WTC11 (cell line): ENCODE measurements around the gene C16orf95. TPM values are rescaled to one million over a fixed set of nuclear protein-coding genes. Genes with fewer than 3 reads are reported as not detected.

Source experiments
- ATAC-seq: fragments of 200-7000 bp; cut with Tn5 transposase; 2 replicates; pipeline ENCODE4 v1.10.0; 2021; ENCODE audit warnings: mild to moderate bottlenecking, moderate library complexity
- CTCF ChIA-PET: fragments of 300-600 bp; sonication (Branson Sonifier 250); formaldehyde crosslinking; loops from one replicate; lab custom pipeline; 2021; ENCODE audit warnings: antibody characterized with exemption; lab: Charles Lee
- POLR2A ChIA-PET: fragments of 350-600 bp; sonication (Branson Sonifier 250); formaldehyde crosslinking; loops from one replicate; lab custom pipeline; 2021; ENCODE audit warnings: antibody characterized with exemption; lab: Charles Lee
- DNase-seq: peaks from one replicate; pipeline ENCODE4 v3.0.0; 2021; ENCODE audit warnings: low spot score
- H3K27ac Mint-ChIP-seq: 2 replicates; pipeline ENCODE4 v1.8.0; 2021; ENCODE audit warnings: mixed read lengths
- H3K27me3 Mint-ChIP-seq: 2 replicates; pipeline ENCODE4 v1.8.0; 2021; ENCODE audit warnings: low read depth, mild to moderate bottlenecking, moderate library complexity, mixed read lengths
- H3K36me3 Mint-ChIP-seq: 2 replicates; pipeline ENCODE4 v1.8.0; 2021; ENCODE audit warnings: mixed read lengths
- H3K4me1 Mint-ChIP-seq: 2 replicates; pipeline ENCODE4 v1.8.0; 2022; ENCODE audit warnings: mixed read lengths
- H3K4me3 Mint-ChIP-seq: 2 replicates; pipeline ENCODE4 v1.8.0; 2021; ENCODE audit warnings: mild to moderate bottlenecking, moderate library complexity, mixed read lengths
- H3K9me3 Mint-ChIP-seq: 2 replicates; pipeline ENCODE4 v1.8.0; 2021; ENCODE audit warnings: mixed read lengths
- AR ChIP-seq: fragments of 250-450 bp; sonication (Bioruptor Pico); IDR thresholded peaks from 2 replicates; pipeline ENCODE4 v1.9.0; 2021; ENCODE audit warnings: mild to moderate bottlenecking
- ATF1 ChIP-seq: sonication (generic); formaldehyde crosslinking; IDR thresholded peaks from 2 replicates; pipeline ENCODE4 v1.8.1; 2023; ENCODE audit warnings: mild to moderate bottlenecking, moderate library complexity, missing genetic modification reagents
- CTCF ChIP-seq: fragments of 200-600 bp; IDR thresholded peaks from 2 replicates; pipeline ENCODE4 v1.8.0; 2022; ENCODE audit warnings: antibody characterized with exemption
- E2F1 ChIP-seq: sonication (generic); formaldehyde crosslinking; IDR thresholded peaks from 2 replicates; pipeline ENCODE4 v1.8.0; 2022; ENCODE audit warnings: mild to moderate bottlenecking, missing genetic modification reagents
- E2F4 ChIP-seq: sonication (generic); formaldehyde crosslinking; IDR thresholded peaks from 2 replicates; pipeline ENCODE4 v1.8.1; 2022; ENCODE audit warnings: low read depth, mild to moderate bottlenecking, moderate library complexity, missing genetic modification reagents, borderline replicate concordance
- ELF4 ChIP-seq: sonication (generic); formaldehyde crosslinking; IDR thresholded peaks from 2 replicates; pipeline ENCODE4 v1.8.1; 2022; ENCODE audit warnings: low read depth, mild to moderate bottlenecking, moderate library complexity, missing genetic modification reagents
- IRF1 ChIP-seq: sonication (generic); formaldehyde crosslinking; IDR thresholded peaks from 2 replicates; pipeline ENCODE4 v1.8.0; 2023; ENCODE audit warnings: missing genetic modification reagents
- MXD4 ChIP-seq: fragments of 250-450 bp; sonication (Bioruptor Pico); IDR thresholded peaks from 2 replicates; pipeline ENCODE4 v1.8.0; 2021; ENCODE audit warnings: mild to moderate bottlenecking, moderate library complexity, borderline replicate concordance
- NFE2L1 ChIP-seq: sonication (generic); formaldehyde crosslinking; IDR thresholded peaks from 2 replicates; pipeline ENCODE4 v1.8.1; 2023; ENCODE audit warnings: missing genetic modification reagents
- NR1H2 ChIP-seq: sonication (generic); formaldehyde crosslinking; IDR thresholded peaks from 2 replicates; pipeline ENCODE4 v1.9.0; 2021; ENCODE audit warnings: mild to moderate bottlenecking, moderate library complexity, missing genetic modification reagents
- SMAD3 ChIP-seq: sonication (generic); formaldehyde crosslinking; IDR thresholded peaks from 2 replicates; pipeline ENCODE4 v1.8.0; 2022; ENCODE audit warnings: missing genetic modification reagents, mild to moderate bottlenecking, borderline replicate concordance
- SP1 ChIP-seq: sonication (generic); formaldehyde crosslinking; conservative IDR thresholded peaks from 2 replicates; pipeline ENCODE4 v1.8.1; 2022; ENCODE audit warnings: missing genetic modification reagents
- USF2 ChIP-seq: sonication (generic); formaldehyde crosslinking; IDR thresholded peaks from 2 replicates; pipeline ENCODE4 v1.8.1; 2023; ENCODE audit warnings: mild to moderate bottlenecking, missing genetic modification reagents, moderate library complexity
- ZMAT4 ChIP-seq: fragments of 250-450 bp; sonication (Bioruptor Pico); IDR thresholded peaks from 2 replicates; pipeline ENCODE4 v1.9.0; 2021; ENCODE audit warnings: mild to moderate bottlenecking
- ZNF263 ChIP-seq: sonication (generic); formaldehyde crosslinking; IDR thresholded peaks from 2 replicates; pipeline ENCODE4 v1.8.1; 2022; ENCODE audit warnings: low read depth, mild to moderate bottlenecking, moderate library complexity, missing genetic modification reagents
- ZNF317 ChIP-seq: sonication (generic); formaldehyde crosslinking; IDR thresholded peaks from 2 replicates; pipeline ENCODE4 v1.8.1; 2023; ENCODE audit warnings: low read depth, mild to moderate bottlenecking, moderate library complexity, missing genetic modification reagents, borderline replicate concordance
- ZNF396 ChIP-seq: fragments of 250-450 bp; sonication (Bioruptor Pico); IDR thresholded peaks from 2 replicates; pipeline ENCODE4 v1.8.0; 2021; ENCODE audit warnings: mild to moderate bottlenecking, moderate library complexity, borderline replicate concordance
- total RNA-seq: library from RNA; stranded (reverse); gene quantifications from 3 replicates; pipeline ENCODE4 v1.2.3, GENCODE V29; 2021

The C16orf95 gene
- total RNA-seq, 1 experiment from 2014 or later: 5.7 TPM

GRCh38 chr16:87325423-87325858, 8.2 kb upstream of the C16orf95 start (continued):
- TF ChIP-seq E2F4 (no peak), NR1H2 (CRISPR knock-in tag) (no peak), ATF1 (CRISPR knock-in tag) (no peak), E2F1 (CRISPR knock-in tag) (no peak), SMAD3 (CRISPR knock-in tag) (no peak)
- TF ChIP-seq, all 79 proteins: peak for 0

- Mint-ChIP-seq H3K4me1 (0 out of 2 replicates have a peak, but pooled peaks cover 5% of the 10 kb centered on the region), H3K4me3 (no peak overlapping the region)
- POLR2A ChIA-PET: interaction anchor here (0.7 kb wide), 1 partner anchor 1221 kb away, joined by 3 read pairs; no protein-coding TSS in a partner anchor
- TF ChIP-seq ATF1 (CRISPR knock-in tag) (0 out of 2 replicates have a peak, but pooled peaks have one; percentile 46), ZNF263 (peak; percentile 76; the same call in 1 of the 2 replicates), CTCF (peak; percentile 84), ZMAT4 (no peak), ELF4 (no peak)
- TF ChIP-seq, all 79 proteins: peak for 3
- no peaks in the 10 kb centered on the region for H3K27me3 Mint-ChIP-seq
- DNase-seq (peak; percentile 78), ATAC-seq (peak; percentile 90)
- CTCF ChIA-PET: interaction anchor here (0.7 to 1.4 kb wide), 5 partner anchors 10 to 1571 kb away, joined by 3 to 4 read pairs (median 3); partner anchors contain the start of gene FBXO31
- no peak overlapping the region for H3K27ac Mint-ChIP-seq
- H3K9me3 Mint-ChIP-seq: no peaks in the 10 kb centered on the region
- H3K36me3 Mint-ChIP-seq: no peaks in the 10 kb centered on the region
These were observed 7.5 kb upstream of the C16orf95 start for GRCh38 chr16:87324411-87325275.

- Mint-ChIP-seq H3K27ac (no peak overlapping the region), H3K9me3 (no peaks in the 10 kb centered on the region), H3K4me3 (no peak overlapping the region), H3K27me3 (no peaks in the 10 kb centered on the region)
- no peak for ATAC-seq
- POLR2A ChIA-PET: interaction anchor here (0.7 to 1.2 kb wide), 2 partner anchors 10 to 1222 kb away, joined by 3 read pairs; no protein-coding TSS in a partner anchor
- TF ChIP-seq ZNF317 (CRISPR knock-in tag): no peak
- no peak for TF ChIP-seq AR (CRISPR knock-in tag)
- TF ChIP-seq SP1: no peak
- no peak for TF ChIP-seq NFE2L1
- TF ChIP-seq ELF4: no peak
- no peak for TF ChIP-seq ZNF396 (CRISPR knock-in tag)
- TF ChIP-seq NR1H2 (CRISPR knock-in tag): no peak
- TF ChIP-seq USF2: no peak
- TF ChIP-seq MXD4: no peak
- no peak for TF ChIP-seq IRF1 (CRISPR knock-in tag)
- TF ChIP-seq, all 79 proteins: peak for 0
- Mint-ChIP-seq H3K36me3 (no peaks in the 10 kb centered on the region), H3K4me1 (0 out of 2 replicates have a peak, but pooled peaks cover 2% of the 10 kb centered on the region)
- DNase-seq: no peak
- CTCF ChIA-PET: interaction anchor here (0.7 to 1.4 kb wide), 4 partner anchors 10 to 1570 kb away, joined by 3 to 4 read pairs (median 3); partner anchors contain the start of gene FBXO31
These were observed 6.7 kb upstream of the C16orf95 start for GRCh38 chr16:87323727-87324410.
